Ishikawa (cell line): Measurements from ENCODE around the gene MYLK3.

Experiments
- CEBPB ChIP-seq: IDR thresholded peaks from 2 replicates; pipeline ENCODE4 v1.6.1; 2012
- CREB1 ChIP-seq: IDR thresholded peaks from 2 replicates; pipeline ENCODE4 v1.6.1; 2012; ENCODE audit warnings: low read depth
- EP300 ChIP-seq: IDR thresholded peaks from 2 replicates; pipeline ENCODE4 v1.6.1; 2012; ENCODE audit warnings: borderline replicate concordance
- FOXM1 ChIP-seq: IDR thresholded peaks from 2 replicates; pipeline ENCODE4 v1.6.1; 2012; ENCODE audit warnings: low read depth, borderline replicate concordance
- MAX ChIP-seq: IDR thresholded peaks from 2 replicates; pipeline ENCODE4 v1.6.1; 2012
- NFIC ChIP-seq: IDR thresholded peaks from 2 replicates; pipeline ENCODE4 v1.6.1; 2012
- RAD21 ChIP-seq: IDR thresholded peaks from 2 replicates; pipeline ENCODE4 v1.6.1; 2012; ENCODE audit warnings: low read depth
- REST ChIP-seq: IDR thresholded peaks from 2 replicates; pipeline ENCODE4 v1.6.1; 2012; ENCODE audit warnings: low read depth, mild to moderate bottlenecking

GRCh38 chr16:46731691-46732555 is 16.2 kb downstream of the MYLK3 start:
- TF ChIP-seq RAD21: no peak
- TF ChIP-seq REST: no peak
- TF ChIP-seq CEBPB: no peak
- TF ChIP-seq EP300: no peak
- no peak for TF ChIP-seq MAX
- TF ChIP-seq NFIC: no peak
- no peak for TF ChIP-seq FOXM1
- no peak for TF ChIP-seq CREB1
